NCI-H2171 treated with DMSO at 0.1 percent for 48 hours (cell line): ENCODE data around the gene MCEE.
"Not testable (repeated sequence)": the region's sequence is repeated elsewhere in the genome, so short reads cannot be mapped to it uniquely, and the experiment has no call there.

Experiments
- DNase-seq: peaks from one replicate; lab custom pipeline; 2025; lab: John Stamatoyannopoulos, UW

The MCEE gene

DNA sequence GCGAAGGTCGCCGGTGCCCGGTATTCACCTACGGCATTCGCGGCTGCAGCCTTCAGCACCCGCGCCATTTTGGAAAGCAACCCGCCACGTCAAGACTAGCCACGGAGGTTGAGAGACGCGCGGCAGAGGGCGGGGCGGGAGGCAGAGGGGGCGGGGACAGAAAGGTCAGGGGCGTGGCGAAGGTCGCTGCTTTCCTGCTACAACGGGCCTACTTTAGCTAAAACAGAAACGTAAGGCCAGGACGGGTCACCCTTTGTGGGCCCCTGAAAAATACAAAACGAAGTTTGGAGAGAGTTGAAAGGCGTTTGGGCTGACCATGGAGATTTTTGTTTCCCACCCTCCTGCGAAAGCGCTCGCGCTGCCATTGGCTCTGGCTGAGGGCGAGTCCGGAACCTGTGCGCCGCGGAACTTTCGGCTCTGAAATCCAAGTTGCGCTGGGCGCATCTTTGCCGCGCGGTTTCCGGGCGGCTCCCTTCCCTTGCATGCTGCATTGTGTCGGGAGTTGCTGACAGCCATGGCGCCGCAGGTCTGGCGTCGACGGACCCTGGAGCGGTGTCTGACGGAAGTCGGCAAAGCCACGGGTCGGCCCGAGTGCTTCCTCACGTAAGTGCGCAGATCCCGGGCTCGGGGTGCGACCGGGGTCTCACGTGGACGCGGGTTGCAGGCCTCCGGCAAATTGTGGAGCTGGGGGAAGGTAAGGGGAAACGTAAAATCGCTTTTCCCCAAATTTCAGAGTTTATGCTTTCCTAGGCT is at the start of gene MCEE, which contains the start of gene MPHOSPH10:
MCEE (minus strand) TSS at position 78 of the 753 bp plus-strand sequence; CDS start at position 68, 10 bp downstream.
MPHOSPH10 (plus strand) TSS at position 483 of the 753 bp plus-strand sequence; CDS start at position 515, 32 bp downstream.
- DNase-seq: peak; percentile 93

DNA sequence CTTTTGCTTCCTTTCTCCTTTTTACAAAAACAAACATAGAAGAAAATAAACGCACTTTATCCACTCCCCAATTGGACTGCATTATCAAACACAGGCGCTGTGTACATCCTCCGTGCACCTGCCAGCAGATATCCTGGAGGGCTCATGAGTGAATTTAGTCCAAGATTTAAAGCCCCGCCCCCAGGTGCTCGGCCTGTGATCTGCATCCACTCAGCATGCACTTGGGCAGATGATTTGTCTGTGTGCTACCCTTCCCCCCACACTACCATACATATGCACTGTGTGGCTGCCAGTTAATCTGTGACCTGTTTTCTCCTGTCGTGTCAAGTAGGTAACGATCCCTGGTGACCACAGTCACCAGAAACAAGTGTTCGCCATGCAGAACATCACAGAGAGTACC is 48.8 kb upstream of the MCEE start:
- not testable (repeated sequence) for DNase-seq

DNA sequence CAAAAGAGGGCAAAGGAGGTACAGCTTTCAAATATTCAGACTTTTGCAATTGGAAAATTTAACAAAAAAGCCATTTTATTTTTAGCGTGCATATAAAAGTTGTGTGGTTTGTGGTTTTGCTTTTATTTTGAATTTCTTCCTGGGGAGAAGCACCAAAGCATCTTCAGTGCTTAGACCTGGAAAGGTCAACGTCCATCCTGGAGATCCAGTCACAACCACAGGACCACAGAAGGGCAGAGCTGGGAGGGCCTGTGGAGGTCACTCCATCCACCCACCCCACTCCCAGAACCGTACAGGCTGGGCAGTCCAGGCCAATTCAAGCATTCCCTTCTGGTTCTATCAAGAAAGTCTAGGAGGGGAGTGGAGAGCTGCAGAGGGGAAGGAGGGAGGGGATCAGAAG is 44.2 kb upstream of the MCEE start:
- DNase-seq: no peak

DNA sequence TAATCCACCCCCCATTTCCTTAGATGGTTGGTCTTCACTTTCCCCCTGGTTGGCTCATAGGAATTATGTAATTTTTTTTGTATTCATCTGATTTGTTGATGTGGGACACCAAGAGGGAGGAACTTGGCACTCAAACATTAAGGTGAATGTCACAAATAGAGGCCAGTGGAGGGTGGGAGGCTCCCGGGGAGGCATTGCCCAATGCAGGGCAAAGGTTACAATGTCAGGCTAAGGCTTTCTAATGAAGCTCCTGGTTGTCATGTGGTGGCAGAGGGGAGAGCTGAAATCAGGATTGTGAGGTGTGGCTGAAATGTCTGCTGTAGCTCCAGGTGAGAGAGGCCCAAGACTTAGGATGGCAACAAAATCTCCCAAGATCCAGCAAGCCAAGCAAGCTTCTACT is 43.1 kb upstream of the MCEE start:
- no peak for DNase-seq

DNA sequence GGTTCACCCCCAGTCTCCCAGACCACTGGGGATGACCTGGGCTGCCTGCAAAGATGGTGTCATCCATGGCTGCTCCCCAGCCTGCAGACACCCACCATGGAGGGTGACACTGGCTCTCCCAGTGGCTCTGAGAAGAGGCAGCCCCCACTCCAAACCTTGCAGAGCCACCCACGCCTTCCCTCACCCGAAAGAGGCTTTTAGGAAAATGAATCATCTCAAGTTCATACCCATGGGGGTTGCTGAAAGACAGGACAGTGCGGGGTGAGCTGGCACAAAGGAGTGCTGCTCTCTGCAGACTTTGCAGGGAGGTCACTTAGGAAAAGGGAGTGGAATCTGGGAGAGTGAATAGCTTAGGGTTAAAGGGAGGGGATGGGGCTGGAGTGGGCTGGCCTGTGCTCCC is 36.8 kb upstream of the MCEE start:
- DNase-seq: no peak

DNA sequence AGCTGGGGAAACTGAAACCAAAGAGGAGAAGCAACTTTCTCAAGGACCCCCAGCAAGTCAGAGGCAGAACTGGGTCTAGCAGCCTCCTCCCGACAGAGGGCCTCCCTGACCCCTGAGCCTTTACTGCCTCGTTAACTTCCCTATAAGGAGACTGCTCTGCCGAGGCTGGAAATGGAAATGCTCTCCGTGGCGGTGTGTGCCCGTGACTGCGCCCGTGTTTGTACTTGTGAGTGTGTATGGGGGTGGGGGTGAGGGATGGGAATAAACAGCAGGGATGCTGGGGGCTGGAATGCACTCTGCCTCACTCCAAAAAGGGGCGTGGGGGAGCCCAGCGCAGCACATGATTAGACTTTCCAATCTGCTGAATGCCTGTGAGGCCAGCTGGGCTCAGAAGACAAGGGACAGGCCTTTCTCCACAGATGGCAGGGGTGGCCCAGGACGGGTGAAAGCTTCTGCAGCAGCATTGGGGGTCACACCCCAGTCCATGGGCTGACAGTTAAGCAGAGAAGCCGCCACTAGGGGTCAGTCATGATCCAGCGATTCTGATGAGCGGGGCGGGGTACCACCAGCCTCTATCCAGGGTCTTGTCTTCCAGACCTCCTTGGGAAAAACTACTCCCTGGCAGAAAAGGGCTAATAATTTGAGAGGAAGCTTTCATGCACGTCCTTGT is 27.2 kb upstream of the MCEE start:
- peak; percentile 21 for DNase-seq

DNA sequence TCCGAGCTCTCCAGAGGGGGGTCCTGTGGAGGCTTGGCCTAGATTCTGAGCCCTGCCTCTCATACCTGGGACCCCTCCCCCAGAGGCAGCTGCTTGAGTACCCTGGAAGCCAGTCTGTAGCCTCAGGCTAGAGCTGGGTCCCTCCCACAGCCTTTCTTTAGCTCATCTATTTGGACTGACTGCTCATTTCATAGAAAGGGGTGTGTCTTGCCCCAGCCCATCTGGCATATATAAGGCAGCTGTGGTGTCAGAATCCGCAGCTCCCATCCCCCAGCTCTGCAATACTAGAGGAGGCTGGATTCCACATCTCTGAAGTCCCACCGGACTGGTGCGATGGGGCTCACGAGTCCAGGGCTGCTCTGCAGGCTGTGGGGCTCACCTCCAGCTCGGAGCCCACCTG is 26.5 kb upstream of the MCEE start:
- DNase-seq: peak; percentile 88

DNA sequence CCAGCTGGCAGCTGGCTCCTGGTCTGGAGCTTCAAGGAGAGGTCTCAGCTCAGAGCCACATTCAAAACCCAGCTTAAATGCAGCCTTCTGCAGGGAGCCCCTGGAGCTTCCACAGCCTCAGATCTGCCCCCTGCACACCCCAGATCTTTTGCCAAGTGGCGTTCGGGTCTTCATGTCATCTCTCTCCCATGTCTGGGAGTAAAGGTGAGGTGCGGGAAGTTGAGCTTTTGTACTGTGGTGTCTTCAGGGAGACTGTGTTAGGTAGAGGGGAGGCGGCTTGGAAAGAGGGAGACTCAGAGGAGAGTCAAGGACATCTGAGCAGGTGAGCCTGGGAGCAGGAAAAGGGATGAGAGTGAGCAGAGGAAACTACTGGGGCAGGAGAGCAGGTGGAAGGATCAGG is 25.8 kb upstream of the MCEE start:
- DNase-seq: no peak

DNA sequence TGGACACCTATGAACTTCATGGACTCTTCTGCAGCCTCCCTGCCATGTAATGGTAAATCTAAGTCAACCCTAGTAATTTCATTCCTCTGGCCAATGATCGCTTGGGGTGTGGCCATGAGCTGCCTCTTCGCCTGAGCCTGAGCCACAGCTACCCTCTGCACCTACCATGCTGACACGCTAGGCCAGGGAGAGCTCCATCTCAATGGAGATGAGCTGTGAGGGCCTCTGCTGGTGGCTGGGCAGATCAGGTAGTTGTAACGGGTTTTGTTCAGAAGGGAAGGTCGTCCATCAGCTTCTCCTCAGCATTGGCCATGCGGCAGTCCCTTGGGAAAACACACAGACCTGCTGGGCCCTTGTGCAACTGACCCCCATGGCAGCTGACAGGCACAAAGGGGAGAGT is 24.8 kb upstream of the MCEE start:
- no peak for DNase-seq

DNA sequence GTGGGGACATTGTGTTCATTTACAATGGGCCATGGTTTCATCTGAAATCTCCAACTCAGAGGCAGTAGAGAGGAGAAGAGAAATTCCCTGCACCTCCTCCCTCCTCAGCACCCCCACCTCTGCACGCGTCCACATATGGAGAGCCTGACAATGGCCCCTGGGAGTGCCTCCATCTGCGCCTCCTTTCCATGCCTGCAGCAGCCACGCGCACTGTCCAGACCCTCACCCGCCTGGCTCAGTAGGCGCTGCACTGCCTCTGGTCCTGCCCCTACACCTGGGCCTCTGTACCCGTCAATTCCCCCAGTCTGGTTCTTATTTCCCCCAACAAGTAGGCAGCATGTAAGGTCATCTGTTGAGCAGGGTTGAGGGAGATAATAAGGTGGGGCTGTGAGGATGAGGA is 24.2 kb upstream of the MCEE start:
- DNase-seq: no peak

DNA sequence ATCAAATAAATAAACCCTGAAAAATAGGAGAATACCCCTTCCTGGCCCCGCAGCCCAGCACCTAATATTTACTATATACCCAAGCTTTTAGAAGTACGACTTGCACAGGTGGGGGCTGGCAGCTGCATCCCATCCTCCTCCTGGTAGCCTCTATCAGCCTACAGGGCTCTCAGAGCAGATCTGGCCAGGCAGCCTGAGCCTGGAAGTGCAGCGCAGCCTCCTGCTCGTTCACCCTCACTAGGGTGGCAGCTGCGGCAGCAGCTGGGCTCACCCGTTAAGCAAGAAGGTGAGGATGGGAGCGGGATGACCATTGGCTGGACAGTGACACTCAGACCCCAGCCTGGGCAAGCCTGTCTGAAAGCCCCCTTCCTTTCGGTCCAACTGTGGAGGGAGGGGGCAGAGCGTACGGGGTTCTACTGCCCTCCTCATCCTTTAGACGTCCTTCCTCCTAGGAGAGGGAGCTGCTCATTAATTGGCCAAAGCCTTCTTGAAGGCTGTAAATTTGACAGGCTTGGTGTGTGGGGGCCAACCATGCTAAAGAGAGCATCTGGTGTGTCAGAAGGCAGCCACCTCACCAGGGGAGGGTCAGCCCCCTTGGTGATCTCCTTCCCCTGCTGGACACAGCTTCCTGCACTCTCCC is 23.7 kb upstream of the MCEE start:
- DNase-seq: no peak

DNA sequence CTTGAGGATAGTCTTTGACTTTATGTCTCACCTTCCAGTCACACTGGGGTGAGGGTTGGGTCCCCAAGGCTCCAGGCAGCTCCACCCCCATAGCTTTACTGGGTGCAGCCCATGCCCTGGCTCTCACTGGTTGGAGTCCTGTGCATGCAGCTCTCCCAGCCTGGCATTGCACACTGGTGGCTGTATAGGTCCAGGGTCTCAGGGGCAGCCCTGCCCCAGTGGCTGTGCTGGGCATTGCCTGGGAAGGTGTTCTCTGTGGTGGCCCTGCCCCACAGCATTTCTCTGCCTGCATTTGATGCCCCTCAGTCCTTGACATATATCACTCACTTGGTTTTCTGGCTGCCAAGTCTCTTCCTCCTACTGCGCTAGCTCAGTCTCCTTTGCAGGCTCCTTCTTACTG is 21.6 kb upstream of the MCEE start:
- DNase-seq: no peak

DNA sequence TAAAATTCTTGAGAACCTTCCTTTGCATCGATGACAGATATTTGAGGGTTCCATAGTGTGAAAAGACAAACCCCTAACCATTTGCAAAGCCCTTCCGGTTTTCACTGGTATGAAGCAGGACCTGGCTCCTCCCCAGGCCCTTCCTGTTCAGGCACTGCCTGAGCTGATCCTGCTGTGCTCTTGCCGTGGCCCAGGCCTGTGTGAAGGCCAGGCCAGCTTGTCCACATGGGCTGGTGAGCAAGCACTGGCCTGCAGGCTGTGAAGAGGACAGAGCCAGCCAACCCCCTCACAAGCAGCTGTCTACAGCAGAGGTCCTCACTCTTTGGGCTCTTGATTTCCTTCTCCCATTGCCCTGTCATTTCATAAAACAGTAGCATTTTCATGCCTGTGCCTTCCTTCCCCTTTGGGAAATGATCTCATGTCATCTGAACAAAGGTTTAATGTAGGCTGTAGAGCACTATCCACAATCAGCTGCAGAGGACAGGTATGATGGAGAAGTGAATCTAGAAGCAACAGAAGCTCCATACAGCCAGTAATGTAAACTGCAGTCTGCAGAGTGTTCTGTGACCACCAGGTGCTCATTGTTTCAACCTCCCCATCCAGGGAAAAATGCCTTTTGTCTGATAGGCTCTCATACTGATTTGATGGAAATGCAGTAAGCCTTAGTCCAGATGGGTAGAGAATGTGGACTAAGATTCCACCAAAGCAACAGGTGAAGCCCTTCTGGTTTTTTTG is 20.2 kb upstream of the MCEE start:
- no peak for DNase-seq

DNA sequence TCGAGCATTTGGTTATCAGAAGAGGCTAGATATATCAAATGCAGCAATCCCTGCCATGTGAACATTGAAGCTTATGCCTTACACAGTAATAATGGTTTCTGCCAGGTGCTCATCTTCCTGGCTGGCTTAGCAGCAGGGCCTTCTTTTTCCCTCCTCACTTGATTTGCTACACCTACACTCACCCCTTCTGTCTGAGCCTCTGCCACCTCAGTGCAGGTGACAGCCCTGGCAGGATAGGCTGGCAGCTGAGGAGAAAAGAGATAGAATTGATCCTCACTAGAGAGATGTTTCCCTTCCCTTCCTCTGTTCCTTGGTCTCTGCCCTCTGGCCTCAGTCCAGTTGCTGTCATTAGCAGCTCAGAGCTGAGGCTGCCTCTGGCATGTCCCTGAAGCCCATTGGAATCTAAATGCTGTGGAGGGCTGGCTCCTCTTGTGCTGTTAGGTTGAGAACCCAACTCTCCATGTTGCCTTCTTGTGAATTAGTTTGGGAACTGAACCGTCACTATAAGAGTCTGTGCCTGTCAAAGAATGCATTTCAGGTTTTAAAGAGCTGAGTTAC is 18.6 kb upstream of the MCEE start:
- DNase-seq: no peak

DNA sequence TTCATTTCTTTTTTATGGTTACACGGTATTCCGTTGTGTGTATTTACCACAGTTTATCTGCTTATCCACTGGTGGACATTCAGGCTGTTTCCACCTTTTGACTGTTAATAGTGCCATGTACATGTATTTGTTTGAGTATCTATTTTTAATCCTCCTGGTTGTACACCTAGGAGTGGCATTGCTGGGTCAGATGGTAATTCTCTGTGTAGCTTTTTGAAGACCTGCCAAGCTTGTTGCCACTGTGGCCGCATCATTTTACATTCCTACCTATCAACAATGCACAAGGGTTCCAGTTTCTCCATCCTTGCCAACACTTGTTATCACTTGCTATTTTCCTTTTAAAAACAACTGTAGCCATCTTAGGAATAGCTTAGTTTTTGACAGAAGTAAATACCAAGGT is 13.8 kb upstream of the MCEE start:
- no peak for DNase-seq

DNA sequence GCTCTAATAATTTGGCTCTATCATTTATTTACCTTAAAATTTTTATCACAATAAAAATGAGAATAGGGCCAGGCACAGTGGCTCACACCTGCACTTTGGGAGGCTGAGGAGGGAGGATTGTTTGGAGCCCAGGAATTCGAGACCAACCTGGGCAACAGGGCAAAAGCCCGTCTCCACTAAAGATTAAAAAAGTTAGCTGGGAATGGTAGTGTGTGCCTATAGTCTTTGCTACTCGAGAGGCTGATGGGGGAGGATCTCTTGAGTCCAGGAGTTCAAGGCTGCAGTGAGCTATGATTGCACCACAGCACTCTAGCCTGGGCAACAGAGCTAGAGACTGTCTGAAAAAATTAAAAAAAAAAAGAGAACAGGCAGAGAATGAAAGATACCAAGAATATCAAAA is 6.1 kb upstream of the MCEE start:
- DNase-seq: no peak

DNA sequence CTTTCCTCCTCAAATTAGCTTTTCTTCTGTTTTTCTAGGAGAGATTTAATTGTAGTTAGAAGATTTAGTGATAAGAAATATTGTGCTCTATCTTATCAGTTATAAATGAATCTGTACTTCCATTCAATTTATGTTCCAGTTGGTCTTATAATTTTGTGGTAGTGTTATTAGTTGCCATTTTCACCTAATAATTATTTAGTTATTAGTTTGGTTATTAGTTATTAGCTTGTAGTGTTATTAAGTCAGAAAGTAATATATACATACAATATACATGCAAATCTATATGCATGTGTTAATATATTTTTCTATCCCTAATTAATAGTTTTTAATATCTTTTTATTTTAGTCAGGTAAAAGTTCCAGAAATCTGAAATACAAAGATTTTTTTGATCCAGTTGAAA is 3.6 kb upstream of the MCEE start:
- DNase-seq: no peak

DNA sequence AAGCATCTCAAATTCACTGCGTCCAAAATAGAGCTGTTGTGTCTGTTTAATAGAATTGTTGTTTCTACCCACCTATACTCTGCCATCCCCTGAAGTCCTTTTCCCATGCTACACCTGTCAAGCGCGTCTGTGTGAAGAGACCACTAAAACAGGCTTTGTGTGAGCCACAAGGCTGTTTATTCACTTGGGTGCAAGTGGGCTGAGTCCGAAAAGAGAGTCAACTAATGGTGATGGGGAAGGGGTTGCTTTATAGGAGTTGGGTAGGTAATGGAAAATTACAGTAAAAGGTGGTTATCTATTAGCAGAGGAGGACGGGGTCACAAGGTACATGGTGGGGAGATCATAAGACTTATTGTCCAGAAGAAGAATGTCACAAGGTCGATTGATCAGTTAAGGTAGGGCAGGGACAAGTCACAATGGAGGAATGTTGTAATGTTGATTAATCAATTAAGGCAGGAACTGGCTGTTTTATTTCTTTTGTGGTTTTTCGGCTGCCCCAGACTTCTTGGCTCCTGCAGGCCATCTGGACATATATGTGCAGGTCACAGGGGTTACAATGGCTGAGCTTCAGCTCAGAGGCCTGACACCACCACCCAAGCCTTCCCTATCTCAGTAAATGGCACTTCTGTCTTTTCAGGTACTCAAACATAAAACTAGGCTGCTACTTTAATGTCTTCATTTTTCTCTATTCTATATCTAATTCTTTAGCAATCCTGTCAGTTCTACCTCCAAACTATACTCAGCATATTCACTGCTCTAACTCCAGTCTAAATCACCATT is 1.5 kb upstream of the MCEE start:
- not testable (repeated sequence) for DNase-seq

DNA sequence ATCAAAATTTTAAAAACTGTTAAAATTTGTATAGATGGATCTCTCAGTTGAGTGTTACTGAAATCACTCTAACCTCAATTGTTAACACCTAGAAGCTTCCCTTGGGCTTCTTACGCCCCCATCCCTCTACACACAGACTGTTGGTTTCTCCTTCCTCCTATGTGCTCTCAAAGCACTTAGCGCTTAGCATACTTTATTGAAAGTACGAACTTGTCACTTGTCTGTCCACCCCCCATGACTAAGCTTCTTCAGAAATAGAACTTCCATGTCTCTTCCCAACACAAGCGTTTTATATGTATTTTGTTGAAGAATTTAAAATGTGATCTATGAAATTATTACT is 846 bp upstream of the MCEE start:
- DNase-seq: no peak

DNA sequence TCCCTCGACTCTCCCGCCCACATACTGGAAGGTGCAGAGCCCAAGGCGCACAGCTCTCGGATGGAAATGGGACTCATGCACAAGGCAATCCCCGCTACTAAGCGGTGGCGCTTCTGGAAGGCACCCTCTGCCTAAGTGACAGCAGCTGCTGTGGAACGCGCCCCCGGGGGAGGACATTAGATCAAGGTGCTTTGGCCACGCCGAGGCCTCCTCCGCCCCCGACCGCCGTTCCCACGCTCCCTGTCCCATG is 202 bp downstream of the MCEE start:
- peak; percentile 85 for DNase-seq

DNA sequence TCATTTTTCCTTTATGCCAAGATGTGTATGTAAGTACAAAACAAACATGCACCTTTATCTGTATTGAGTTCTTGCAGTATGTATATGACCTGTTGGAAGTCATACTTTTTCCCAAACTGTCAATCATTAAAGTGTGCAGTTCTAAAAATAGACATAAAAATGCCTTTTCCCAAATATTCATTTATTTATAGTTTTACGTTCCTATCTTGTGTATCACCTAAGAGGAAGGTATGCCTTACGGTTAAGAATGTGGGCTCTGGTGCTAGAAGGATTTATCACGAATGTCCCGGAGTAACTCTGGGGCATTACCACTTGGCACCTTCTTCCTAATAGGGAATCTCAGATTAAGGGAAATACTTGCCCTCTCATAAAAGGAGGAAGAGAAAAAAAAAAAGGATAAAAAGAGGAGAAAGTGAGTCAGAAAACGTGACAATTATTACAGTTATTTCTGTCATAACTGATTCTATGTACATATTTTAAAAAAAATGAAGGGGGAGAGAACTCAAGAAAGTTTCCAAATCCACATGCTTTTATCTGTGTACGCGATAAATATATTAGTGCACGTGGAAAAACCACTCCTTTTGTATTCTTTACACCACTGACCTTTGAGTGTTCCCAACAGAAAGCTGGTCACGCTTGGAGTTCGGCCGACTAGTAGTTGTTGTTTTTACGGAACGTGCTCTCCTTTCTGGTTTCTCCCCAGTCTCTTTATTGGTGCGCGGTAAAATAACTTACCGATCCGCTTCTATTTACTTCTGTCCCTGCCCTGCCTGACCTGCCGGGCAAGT is 721 bp downstream of the MCEE start:
- DNase-seq: peak; percentile 7
